ENCODE results near the gene CAB39L. TPM values are rescaled to one million over a fixed set of nuclear protein-coding genes. Genes with fewer than 3 reads are reported as not detected.

CAB39L gene
- total RNA-seq, 1 donor from 2014 or later = 7.7 TPM

- H3K27ac Mint-ChIP-seq (ENCODE audit: unreplicated experiment) = no peak overlapping the region
- H3K36me3 Mint-ChIP-seq (ENCODE audit: unreplicated experiment) = no peaks in the 10 kb centered on the region
- DNase-seq = no peak
- H3K9me3 Mint-ChIP-seq (ENCODE audit: unreplicated experiment) = no peaks in the 10 kb centered on the region
- no peaks in the 10 kb centered on the region for H3K4me1 Mint-ChIP-seq (ENCODE audit: low read depth, unreplicated experiment)
- H3K4me3 Mint-ChIP-seq (ENCODE audit: unreplicated experiment) = no peak overlapping the region
- peaks cover 2% of the 10 kb centered on the region for H3K27me3 Mint-ChIP-seq (ENCODE audit: unreplicated experiment)
- no peak for TF ChIP-seq CTCF (IDR thresholded peaks at IDR 0.05; ENCODE audit: partially characterized antibody, unreplicated experiment)
Observed at GRCh38 chr13:49374585-49375290, 69.1 kb downstream of the CAB39L start.

GRCh38 chr13:49373716-49374115, 70.1 kb downstream of the CAB39L start:
- Mint-ChIP-seq H3K4me1 (ENCODE audit: low read depth, unreplicated experiment) (no peaks in the 10 kb centered on the region), H3K27me3 (ENCODE audit: unreplicated experiment) (peaks cover 2% of the 10 kb centered on the region), H3K4me3 (ENCODE audit: unreplicated experiment) (no peak overlapping the region), H3K9me3 (ENCODE audit: unreplicated experiment) (no peaks in the 10 kb centered on the region), H3K27ac (ENCODE audit: unreplicated experiment) (no peak overlapping the region), H3K36me3 (ENCODE audit: unreplicated experiment) (no peaks in the 10 kb centered on the region)
- DNase-seq = no peak
- TF ChIP-seq CTCF (IDR thresholded peaks at IDR 0.05; ENCODE audit: partially characterized antibody, unreplicated experiment) = no peak

GRCh38 chr13:49371943-49372613, 71.8 kb downstream of the CAB39L start:
- Mint-ChIP-seq H3K27me3 (ENCODE audit: unreplicated experiment) (peaks cover 2% of the 10 kb centered on the region), H3K4me1 (ENCODE audit: low read depth, unreplicated experiment) (no peaks in the 10 kb centered on the region)
- no peak for DNase-seq

GRCh38 chr13:49370371-49370770, 73.5 kb downstream of the CAB39L start:
- Mint-ChIP-seq H3K4me1 (ENCODE audit: low read depth, unreplicated experiment) (no peaks in the 10 kb centered on the region), H3K4me3 (ENCODE audit: unreplicated experiment) (no peak overlapping the region), H3K9me3 (ENCODE audit: unreplicated experiment) (no peaks in the 10 kb centered on the region), H3K27me3 (ENCODE audit: unreplicated experiment) (peaks cover under 1% of the 10 kb centered on the region), H3K36me3 (ENCODE audit: unreplicated experiment) (no peaks in the 10 kb centered on the region), H3K27ac (ENCODE audit: unreplicated experiment) (no peak overlapping the region)
- no peak for TF ChIP-seq CTCF (IDR thresholded peaks at IDR 0.05; ENCODE audit: partially characterized antibody, unreplicated experiment)
- DNase-seq = no peak

More at GRCh38 chr13:49371943-49372613, 71.8 kb downstream of the CAB39L start:
- H3K36me3 Mint-ChIP-seq (ENCODE audit: unreplicated experiment) = no peaks in the 10 kb centered on the region
- no peak for TF ChIP-seq CTCF (IDR thresholded peaks at IDR 0.05; ENCODE audit: partially characterized antibody, unreplicated experiment)
- no peak overlapping the region for H3K4me3 Mint-ChIP-seq (ENCODE audit: unreplicated experiment)
- H3K27ac Mint-ChIP-seq (ENCODE audit: unreplicated experiment) = no peak overlapping the region
- no peaks in the 10 kb centered on the region for H3K9me3 Mint-ChIP-seq (ENCODE audit: unreplicated experiment)

GRCh38 chr13:49369866-49370265, 74.0 kb downstream of the CAB39L start:
- no peaks in the 10 kb centered on the region for H3K36me3 Mint-ChIP-seq (ENCODE audit: unreplicated experiment)
- H3K9me3 Mint-ChIP-seq (ENCODE audit: unreplicated experiment) = no peaks in the 10 kb centered on the region
- no peak for TF ChIP-seq CTCF (IDR thresholded peaks at IDR 0.05; ENCODE audit: partially characterized antibody, unreplicated experiment)
- H3K4me3 Mint-ChIP-seq (ENCODE audit: unreplicated experiment) = no peak overlapping the region
- H3K27me3 Mint-ChIP-seq (ENCODE audit: unreplicated experiment) = no peaks in the 10 kb centered on the region
- no peak for DNase-seq
- H3K27ac Mint-ChIP-seq (ENCODE audit: unreplicated experiment) = no peak overlapping the region
- H3K4me1 Mint-ChIP-seq (ENCODE audit: low read depth, unreplicated experiment) = no peaks in the 10 kb centered on the region

All from glutamatergic neuron (in vitro differentiated cells).